K562 (cell line): ENCODE results near the gene RESF1. TPM values are rescaled to one million over a fixed set of nuclear protein-coding genes. Genes with fewer than 3 reads are reported as not detected.

Experiments used
- ATAC-seq: fragments of 200-7000 bp; cut with Tn5 transposase; 3 replicates; pipeline ENCODE4 v1.9.1; 2020; ENCODE audit warnings: moderate library complexity
- BruUV-seq: library from RNA; stranded (reverse); fragments of 400-500 nt; replicated peaks from 2 replicates; lab custom pipeline; 2021; lab: Mats Ljungman, UMichigan
- CTCF ChIA-PET: fragments of 300-600 bp; formaldehyde crosslinking; extraction: SDS; loops from one replicate; lab custom pipeline; 2021; ENCODE audit warnings: low intra/inter-chr PET ratio; lab: Yijun Ruan, JAX
- POLR2A ChIA-PET: fragments of 300-600, 350-650 bp; sonication (Branson Sonifier 250); formaldehyde crosslinking; extraction: SDS; loops from one replicate; lab custom pipeline; 2021; ENCODE audit warnings: antibody characterized with exemption, inconsistent platforms; lab: Yijun Ruan, JAX
- DNase-seq, 4 experiments: peaks; one replicate each; pipeline versions ENCODE4 v3.0.0 to v3.0.0-alpha.2; 2011 to 2018; ENCODE audit warnings: low spot score in 3 of 4, mixed read lengths in 3 of 4; ENCODE audit errors: extremely low read depth in 1 of 4
- FAIRE-seq: peaks from 2 replicates; lab custom pipeline; 2011; peaks lifted over from hg19 to GRCh38; lab: Jason Lieb, UNC
- H2AFZ ChIP-seq: 2 replicates; pipeline ENCODE4 v1.6.0; 2011; ENCODE audit warnings: low read depth, low read length, control low read depth, inconsistent platforms
- H3K27ac ChIP-seq: fragments of 200-600 bp; 3 replicates; pipeline ENCODE4 v1.8.0; 2011; ENCODE audit warnings: low read depth, mild to moderate bottlenecking, control low read depth, inconsistent platforms, low read length, moderate library complexity, mixed read lengths; ENCODE audit errors: extremely low read depth
- H3K27me3 ChIP-seq, 2 experiments: fragments of 300-600 bp in 1 of 2; 2 replicates in 1 of 2; 3 replicates in 1 of 2; pipeline versions ENCODE4 v1.6.0 to v1.8.0; 2011; ENCODE audit warnings: inconsistent platforms in 2 of 2, low read length in 2 of 2, mild to moderate bottlenecking in 1 of 2, mixed read lengths in 1 of 2, moderate library complexity in 1 of 2; ENCODE audit not compliant: control insufficient read depth in 2 of 2, insufficient read depth in 2 of 2
- H3K36me3 ChIP-seq: fragments of 300-600 bp; 3 replicates; pipeline ENCODE4 v1.8.0; 2011; ENCODE audit warnings: mild to moderate bottlenecking, low read length, inconsistent platforms; ENCODE audit not compliant: control insufficient read depth, insufficient read depth
- H3K4me1 ChIP-seq, 2 experiments: fragments of 200-600 bp in 1 of 2; replicated peaks in 1 of 2; 2 replicates in 1 of 2; 3 replicates in 1 of 2; pipeline versions ENCODE4 v1.5.1 to v1.8.0; 2011; ENCODE audit warnings: inconsistent platforms in 2 of 2, low read length in 2 of 2, mild to moderate bottlenecking in 1 of 2, mixed read lengths in 1 of 2, moderate library complexity in 1 of 2; ENCODE audit not compliant: control insufficient read depth in 2 of 2, insufficient read depth in 2 of 2
- H3K4me2 ChIP-seq: 2 replicates; pipeline ENCODE4 v1.6.1; 2011; ENCODE audit warnings: low read length, control low read depth, inconsistent platforms, mixed read lengths; ENCODE audit not compliant: insufficient read depth
- H3K4me3 ChIP-seq: fragments of 200-600 bp; sonication (generic), shearing (Covaris generic); 2 replicates; pipeline ENCODE4 v1.5.1; 2016; ENCODE audit warnings: control low read depth, inconsistent platforms
- H3K79me2 ChIP-seq: fragments of 200-600 bp; 3 replicates; pipeline ENCODE4 v1.8.0; 2011; ENCODE audit warnings: low read length, inconsistent platforms; ENCODE audit not compliant: control insufficient read depth, insufficient read depth
- H3K9ac ChIP-seq, 2 experiments: 2 replicates each; pipeline versions ENCODE4 v1.6.0 to v1.6.1; 2011; ENCODE audit warnings: low read depth in 2 of 2, low read length in 2 of 2, control low read depth in 1 of 2, inconsistent platforms in 1 of 2, mild to moderate bottlenecking in 1 of 2, mixed read lengths in 1 of 2; ENCODE audit not compliant: insufficient read depth in 1 of 2
- H3K9me1 ChIP-seq: one replicate; pipeline ENCODE4 v1.6.0; 2011; ENCODE audit warnings: inconsistent platforms, mild to moderate bottlenecking, low read length, moderate library complexity; ENCODE audit not compliant: control insufficient read depth, insufficient read depth
- H3K9me3 ChIP-seq: replicated peaks from 2 replicates; pipeline ENCODE4 v1.5.1; 2011; ENCODE audit warnings: low read depth, low read length, inconsistent platforms; ENCODE audit not compliant: control insufficient read depth, insufficient read depth
- H4K20me1 ChIP-seq: replicated peaks from 2 replicates; pipeline ENCODE4 v1.6.1; 2011; ENCODE audit warnings: low read length, inconsistent platforms, mixed read lengths; ENCODE audit not compliant: control insufficient read depth, insufficient read depth
- ETV6 ChIP-seq, 3 experiments: fragments of 150-350 bp in 1 of 3; sonication (generic) in 1 of 3; formaldehyde crosslinking in 1 of 3; IDR thresholded peaks; 2 replicates each; pipeline versions ENCODE4 v1.6.1 to v1.8.0; 2014 to 2022; ENCODE audit warnings: borderline replicate concordance in 2 of 3, low read depth in 2 of 3, antibody characterized with exemption in 1 of 3, low read length in 1 of 3, mild to moderate bottlenecking in 1 of 3, missing genetic modification reagents in 1 of 3
- MTA1 ChIP-seq: fragments of 450-650 bp; IDR thresholded peaks from 2 replicates; pipeline ENCODE4 v1.6.1; 2017; ENCODE audit warnings: borderline replicate concordance
- TAF1 ChIP-seq: IDR thresholded peaks from 2 replicates; pipeline ENCODE4 v1.6.1; 2011; ENCODE audit warnings: mild to moderate bottlenecking, low read length, moderate library complexity; ENCODE audit not compliant: insufficient read depth, control insufficient read depth, severe bottlenecking; ENCODE audit errors: extremely low read depth
- WGBS: fragments of 100-300 bp; shearing (Covaris generic); methylation state at CpG from one replicate; pipeline ENCODE4 v1.1.6; 2016; ENCODE audit warnings: low coverage, mixed read lengths; ENCODE audit not compliant: insufficient coverage; ENCODE audit errors: missing lambda C conversion rate; 5-methylcytosine and 5-hydroxymethylcytosine counted together
- in situ Hi-C: fragments of 300-500 bp; cut with MboI; formaldehyde crosslinking; loops from 4 replicates; pipeline ENCODE4 v1.15.0; 2018; ENCODE audit warnings: inconsistent platforms, mixed read lengths
- intact Hi-C: fragments of 100-400 bp; cut with micrococcal nuclease; formaldehyde crosslinking; loops from 2 replicates; pipeline ENCODE4 v1.14.2; 2022
- polyA plus RNA-seq, 8 experiments: library from polyadenylated mRNA; depleted of rRNA in 4 of 8; stranded (reverse) in 5 of 8; unstranded in 3 of 8; fragments of >200 nt; fragmentation: Nextera tagmentation in 2 of 8; fragmentation: Illumina TruSeq in 1 of 8; extraction: Ambion mirVana in 2 of 8; extraction: Trizol in 1 of 8; gene quantifications; 2 replicates each; pipeline versions ENCODE4 v1.2.1 to v1.2.3, GENCODE V29; 2011 to 2014; ENCODE audit warnings: inconsistent platforms in 1 of 8, missing spikeins in 1 of 8
- total RNA-seq, 7 experiments: library from RNA; depleted of rRNA in 6 of 7; stranded (reverse); fragments of >200 nt in 6 of 7; fragmentation: Illumina TruSeq in 2 of 7; extraction: Trizol in 2 of 7; gene quantifications; 2 replicates each; pipeline versions ENCODE4 v1.2.1 to v1.2.3, GENCODE V29; 2011 to 2021; ENCODE audit warnings: low replicate concordance in 1 of 7
- TF ChIP-seq, protein P1 (sequence below), 2 experiments: IDR thresholded peaks; 2 replicates each; pipeline ENCODE4 v1.6.1; 2011; ENCODE audit warnings: borderline replicate concordance in 1 of 2, control low read depth in 1 of 2, low read depth in 1 of 2, low read length in 1 of 2, mild to moderate bottlenecking in 1 of 2, mixed read lengths in 1 of 2, moderate library complexity in 1 of 2; ENCODE audit not compliant: insufficient read depth in 1 of 2, insufficient read length in 1 of 2, poor library complexity in 1 of 2, severe bottlenecking in 1 of 2; ENCODE audit errors: extremely low read depth in 1 of 2
- TF ChIP-seq, protein P2 (sequence below): fragments of 450-650 bp; IDR thresholded peaks from 2 replicates; pipeline ENCODE4 v1.6.1; 2016; ENCODE audit warnings: antibody characterized with exemption
- TF ChIP-seq, protein P3 (sequence below), 2 experiments: IDR thresholded peaks; 2 replicates each; pipeline ENCODE4 v1.6.1; 2012; ENCODE audit warnings: improper control_type of control experiment in 2 of 2, low read depth in 2 of 2, low read length in 2 of 2, borderline replicate concordance in 1 of 2
- TF ChIP-seq, protein P4 (sequence below): fragments of 250-450 bp; sonication (Bioruptor Pico); IDR thresholded peaks from 2 replicates; pipeline ENCODE4 v1.5.0; 2021
- TF ChIP-seq, protein P5 (sequence below): fragments of 450-650 bp; IDR thresholded peaks from 2 replicates; pipeline ENCODE4 v1.6.1; 2016

The RESF1 gene
- total and polyA plus RNA-seq, 9 of the 15 experiments (the other 6 are each of a cell fraction or from before 2014, with no cell fraction given): 21.5 to 121 (median 53.6) TPM

DNA sequence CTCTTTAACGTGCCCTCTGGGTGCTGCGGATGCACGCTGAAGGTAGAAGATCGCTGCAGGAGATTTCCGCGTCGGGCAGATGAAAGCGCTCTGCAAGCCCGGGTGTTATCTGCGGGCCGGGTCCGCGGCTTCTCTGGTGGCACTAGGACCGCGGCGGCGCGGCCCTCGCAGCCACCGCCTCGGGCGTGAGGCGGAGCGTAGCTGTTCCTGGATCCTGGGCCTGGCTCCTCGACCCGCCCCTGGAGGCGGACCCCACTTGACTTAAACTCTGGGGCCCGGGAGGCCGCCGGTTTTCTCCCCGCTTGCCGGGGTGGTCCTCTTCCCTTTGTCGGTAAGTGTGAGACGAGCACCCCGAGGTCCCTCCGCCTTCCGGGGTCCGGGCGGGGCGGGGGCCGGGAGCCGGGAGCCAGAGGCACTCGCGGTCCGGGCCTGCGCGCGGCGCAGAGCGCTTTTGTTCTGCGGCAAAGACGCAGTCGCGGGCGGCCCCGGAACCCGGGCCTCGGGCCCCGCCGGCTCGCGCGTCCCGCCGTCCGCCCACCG, at the start of gene RESF1 (continued):
- TF ChIP-seq, protein P1, sequence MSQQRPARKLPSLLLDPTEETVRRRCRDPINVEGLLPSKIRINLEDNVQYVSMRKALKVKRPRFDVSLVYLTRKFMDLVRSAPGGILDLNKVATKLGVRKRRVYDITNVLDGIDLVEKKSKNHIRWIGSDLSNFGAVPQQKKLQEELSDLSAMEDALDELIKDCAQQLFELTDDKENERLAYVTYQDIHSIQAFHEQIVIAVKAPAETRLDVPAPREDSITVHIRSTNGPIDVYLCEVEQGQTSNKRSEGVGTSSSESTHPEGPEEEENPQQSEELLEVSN (IDR thresholded peaks at IDR 0.05; ENCODE audit: borderline replicate concordance in 1 of 2, extremely low read depth in 1 of 2, insufficient read depth in 1 of 2, insufficient read length in 1 of 2, low read depth in 1 of 2, low read length in 1 of 2, poor library complexity in 1 of 2, severe bottlenecking in 1 of 2): peak; percentile 45 to 56
- TF ChIP-seq, protein P2, sequence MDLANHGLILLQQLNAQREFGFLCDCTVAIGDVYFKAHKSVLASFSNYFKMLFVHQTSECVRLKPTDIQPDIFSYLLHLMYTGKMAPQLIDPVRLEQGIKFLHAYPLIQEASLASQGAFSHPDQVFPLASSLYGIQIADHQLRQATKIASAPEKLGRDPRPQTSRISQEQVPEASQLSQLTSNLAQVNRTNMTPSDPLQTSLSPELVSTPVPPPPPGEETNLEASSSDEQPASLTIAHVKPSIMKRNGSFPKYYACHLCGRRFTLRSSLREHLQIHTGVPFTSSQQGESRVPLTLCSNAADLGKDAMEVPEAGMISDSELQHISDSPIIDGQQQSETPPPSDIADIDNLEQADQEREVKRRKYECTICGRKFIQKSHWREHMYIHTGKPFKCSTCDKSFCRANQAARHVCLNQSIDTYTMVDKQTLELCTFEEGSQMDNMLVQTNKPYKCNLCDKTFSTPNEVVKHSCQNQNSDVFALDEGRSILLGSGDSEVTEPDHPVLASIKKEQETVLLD: peak; percentile 40; the same call in 1 of the 2 replicates
- peak; percentile 42; the same call in 1 of the 2 replicates for TF ChIP-seq MTA1

DNA sequence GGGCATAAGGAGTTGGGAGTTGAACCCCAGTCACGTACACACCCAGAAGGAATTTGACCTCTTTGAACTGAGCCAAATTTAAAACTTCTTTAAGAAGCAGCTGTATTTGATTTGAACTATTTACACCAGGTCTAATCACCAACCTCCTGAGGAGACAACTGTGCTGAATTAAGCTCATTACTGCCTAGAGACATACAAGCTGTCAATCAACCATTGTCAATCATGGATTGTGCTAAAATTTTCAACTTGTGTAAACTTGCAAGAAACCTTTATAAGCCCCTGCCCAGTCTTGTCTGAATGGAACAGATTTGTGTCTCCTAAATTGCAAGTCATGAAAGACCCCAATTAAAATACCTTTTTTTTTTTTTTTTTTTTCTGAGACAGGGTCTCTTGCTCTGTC, 44.3 kb upstream of the RESF1 start:
- Histone ChIP-seq H3K27me3 (no peaks in the 10 kb centered on the region), H3K4me2 (no peak overlapping the region), H3K79me2 (no peaks in the 10 kb centered on the region), H4K20me1 (no peaks in the 10 kb centered on the region), H3K9me3 (0 out of 2 replicates have a peak, but pooled peaks cover 1% of the 10 kb centered on the region), H3K4me3 (no peak overlapping the region), H3K9me1 (no peaks in the 10 kb centered on the region), H3K36me3 (no peaks in the 10 kb centered on the region), H3K27ac (no peak overlapping the region), H3K4me1 (no peaks in the 10 kb centered on the region), H3K9ac (no peak overlapping the region), H2AFZ (no peak overlapping the region)
- TF ChIP-seq TAF1 (no peak), ETV6 (IDR thresholded peaks at IDR 0.05; ENCODE audit: borderline replicate concordance in 1 of 2, low read depth in 2 of 2, low read length in 1 of 2) (no peak), ETV6 (CRISPR knock-in tag; IDR thresholded peaks at IDR 0.05; ENCODE audit: borderline replicate concordance) (no peak)
- TF ChIP-seq, protein P3, sequence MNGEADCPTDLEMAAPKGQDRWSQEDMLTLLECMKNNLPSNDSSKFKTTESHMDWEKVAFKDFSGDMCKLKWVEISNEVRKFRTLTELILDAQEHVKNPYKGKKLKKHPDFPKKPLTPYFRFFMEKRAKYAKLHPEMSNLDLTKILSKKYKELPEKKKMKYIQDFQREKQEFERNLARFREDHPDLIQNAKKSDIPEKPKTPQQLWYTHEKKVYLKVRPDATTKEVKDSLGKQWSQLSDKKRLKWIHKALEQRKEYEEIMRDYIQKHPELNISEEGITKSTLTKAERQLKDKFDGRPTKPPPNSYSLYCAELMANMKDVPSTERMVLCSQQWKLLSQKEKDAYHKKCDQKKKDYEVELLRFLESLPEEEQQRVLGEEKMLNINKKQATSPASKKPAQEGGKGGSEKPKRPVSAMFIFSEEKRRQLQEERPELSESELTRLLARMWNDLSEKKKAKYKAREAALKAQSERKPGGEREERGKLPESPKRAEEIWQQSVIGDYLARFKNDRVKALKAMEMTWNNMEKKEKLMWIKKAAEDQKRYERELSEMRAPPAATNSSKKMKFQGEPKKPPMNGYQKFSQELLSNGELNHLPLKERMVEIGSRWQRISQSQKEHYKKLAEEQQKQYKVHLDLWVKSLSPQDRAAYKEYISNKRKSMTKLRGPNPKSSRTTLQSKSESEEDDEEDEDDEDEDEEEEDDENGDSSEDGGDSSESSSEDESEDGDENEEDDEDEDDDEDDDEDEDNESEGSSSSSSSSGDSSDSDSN (IDR thresholded peaks at IDR 0.05; ENCODE audit: borderline replicate concordance in 1 of 2, low read depth in 2 of 2, low read length in 2 of 2): no peak
- TF ChIP-seq, protein P4, sequence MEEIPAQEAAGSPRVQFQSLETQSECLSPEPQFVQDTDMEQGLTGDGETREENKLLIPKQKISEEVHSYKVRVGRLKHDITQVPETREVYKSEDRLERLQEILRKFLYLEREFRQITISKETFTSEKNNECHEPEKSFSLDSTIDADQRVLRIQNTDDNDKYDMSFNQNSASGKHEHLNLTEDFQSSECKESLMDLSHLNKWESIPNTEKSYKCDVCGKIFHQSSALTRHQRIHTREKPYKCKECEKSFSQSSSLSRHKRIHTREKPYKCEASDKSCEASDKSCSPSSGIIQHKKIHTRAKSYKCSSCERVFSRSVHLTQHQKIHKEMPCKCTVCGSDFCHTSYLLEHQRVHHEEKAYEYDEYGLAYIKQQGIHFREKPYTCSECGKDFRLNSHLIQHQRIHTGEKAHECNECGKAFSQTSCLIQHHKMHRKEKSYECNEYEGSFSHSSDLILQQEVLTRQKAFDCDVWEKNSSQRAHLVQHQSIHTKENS: no peak
- TF ChIP-seq, protein P5, sequence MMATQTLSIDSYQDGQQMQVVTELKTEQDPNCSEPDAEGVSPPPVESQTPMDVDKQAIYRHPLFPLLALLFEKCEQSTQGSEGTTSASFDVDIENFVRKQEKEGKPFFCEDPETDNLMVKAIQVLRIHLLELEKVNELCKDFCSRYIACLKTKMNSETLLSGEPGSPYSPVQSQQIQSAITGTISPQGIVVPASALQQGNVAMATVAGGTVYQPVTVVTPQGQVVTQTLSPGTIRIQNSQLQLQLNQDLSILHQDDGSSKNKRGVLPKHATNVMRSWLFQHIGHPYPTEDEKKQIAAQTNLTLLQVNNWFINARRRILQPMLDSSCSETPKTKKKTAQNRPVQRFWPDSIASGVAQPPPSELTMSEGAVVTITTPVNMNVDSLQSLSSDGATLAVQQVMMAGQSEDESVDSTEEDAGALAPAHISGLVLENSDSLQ: peak; percentile 83
- ATAC-seq (no peak), FAIRE-seq (no peak), DNase-seq (no peak)
- in situ Hi-C loops (no loop called here), intact Hi-C loops (no loop called here)
- ChIA-PET POLR2A (no interaction called here), CTCF (no interaction called here)
- 63% methylated on average over 1 of the region's 1 CpG for WGBS
- BruUV-seq: no TSS peak
